GM12878 (cell line): Measurements from ENCODE around the gene EIF3B. TPM values are rescaled to one million over a fixed set of nuclear protein-coding genes. Genes with fewer than 3 reads are reported as not detected.

Experiments
- ATAC-seq: fragments of 200-7000 bp; cut with Tn5 transposase; 3 replicates; pipeline ENCODE4 v1.9.1; 2020; ENCODE audit warnings: mild to moderate bottlenecking, moderate library complexity
- BruUV-seq: library from RNA; stranded (reverse); fragments of 400-500 nt; replicated peaks from 2 replicates; lab custom pipeline; 2021; lab: Mats Ljungman, UMichigan
- CTCF ChIA-PET: fragments of 300-600 bp; sonication (Branson Sonifier 250); formaldehyde crosslinking; extraction: SDS; loops from one replicate; lab custom pipeline; 2021; ENCODE audit warnings: inconsistent platforms; lab: Yijun Ruan, JAX
- POLR2A ChIA-PET: fragments of 350-600 bp; formaldehyde crosslinking; extraction: SDS; loops from one replicate; lab custom pipeline; 2021; ENCODE audit warnings: inconsistent platforms; lab: Charles Lee
- RAD21 ChIA-PET: fragments of 300-600 bp; sonication (Branson Sonifier 250); formaldehyde crosslinking; loops from one replicate; lab custom pipeline; 2023; ENCODE audit warnings: antibody characterized with exemption; ENCODE audit not compliant: unreplicated experiment; lab: Charles Lee
- SMC1A ChIA-PET: fragments of 300-600 bp; sonication (Branson Sonifier 250); formaldehyde crosslinking; loops from one replicate; lab custom pipeline; 2023; ENCODE audit not compliant: unreplicated experiment, uncharacterized antibody; lab: Charles Lee
- DNase-seq: peaks from one replicate; pipeline ENCODE4 v3.0.0-alpha.2; 2011; ENCODE audit warnings: low read depth, low spot score
- FAIRE-seq: peaks from 3 replicates; lab custom pipeline; 2011; peaks lifted over from hg19 to GRCh38; lab: Jason Lieb, UNC
- H2AFZ ChIP-seq: 2 replicates; pipeline ENCODE4 v1.6.0; 2011; ENCODE audit warnings: low read depth, low read length, control low read depth; ENCODE audit not compliant: control insufficient read depth
- H3K27ac ChIP-seq: 2 replicates; pipeline ENCODE4 v1.5.1; 2011; ENCODE audit warnings: control low read depth; ENCODE audit not compliant: control insufficient read depth, insufficient read depth
- H3K27me3 ChIP-seq, 2 experiments: replicated peaks in 1 of 2; 2 replicates each; pipeline versions ENCODE4 v1.6.0 to v1.6.1; 2011; ENCODE audit warnings: low read length in 1 of 2; ENCODE audit not compliant: control insufficient read depth in 2 of 2, insufficient read depth in 2 of 2
- H3K36me3 ChIP-seq, 2 experiments: 2 replicates each; pipeline ENCODE4 v1.5.1; 2011; ENCODE audit warnings: low read length in 1 of 2; ENCODE audit not compliant: control insufficient read depth in 2 of 2, insufficient read depth in 2 of 2
- H3K4me1 ChIP-seq: 2 replicates; pipeline ENCODE4 v1.6.1; 2011; ENCODE audit warnings: mild to moderate bottlenecking, low read length, moderate library complexity, mixed read lengths; ENCODE audit not compliant: control insufficient read depth, insufficient read depth
- H3K4me2 ChIP-seq: 2 replicates; pipeline ENCODE4 v1.6.0; 2011; ENCODE audit warnings: control low read depth; ENCODE audit not compliant: control insufficient read depth, insufficient read depth
- H3K4me3 ChIP-seq: fragments of 200-600 bp; sonication (generic); 2 replicates; pipeline ENCODE4 v1.5.1; 2016
- H3K79me2 ChIP-seq: 2 replicates; pipeline ENCODE4 v1.6.0; 2011; ENCODE audit warnings: low read length; ENCODE audit not compliant: control insufficient read depth, insufficient read depth
- H3K9ac ChIP-seq: 2 replicates; pipeline ENCODE4 v1.8.0; 2011; ENCODE audit warnings: low read length, control low read depth, mixed read lengths; ENCODE audit not compliant: control insufficient read depth, insufficient read depth
- H3K9me3 ChIP-seq: replicated peaks from 3 replicates; pipeline ENCODE4 v1.5.1; 2011; ENCODE audit warnings: mild to moderate bottlenecking, low read length; ENCODE audit not compliant: control insufficient read depth, insufficient read depth
- H4K20me1 ChIP-seq: 2 replicates; pipeline ENCODE4 v1.6.0; 2011; ENCODE audit not compliant: control insufficient read depth, insufficient read depth
- GATAD2B ChIP-seq: fragments of 450-650 bp; conservative IDR thresholded peaks from 2 replicates; pipeline ENCODE4 v1.6.1; 2017; ENCODE audit warnings: low read depth, mild to moderate bottlenecking, moderate library complexity
- IKZF2 ChIP-seq, 2 experiments: fragments of 450-650 bp; IDR thresholded peaks; 2 replicates each; pipeline ENCODE4 v1.6.1; 2017; ENCODE audit warnings: mild to moderate bottlenecking in 2 of 2, moderate library complexity in 2 of 2
- MYC ChIP-seq: IDR thresholded peaks from 2 replicates; pipeline ENCODE4 v1.6.1; 2011; ENCODE audit warnings: mild to moderate bottlenecking, low read length, moderate library complexity, inconsistent platforms; ENCODE audit not compliant: insufficient read depth, insufficient replicate concordance, insufficient read length, severe bottlenecking
- NFXL1 ChIP-seq: fragments of 450-650 bp; IDR thresholded peaks from 2 replicates; pipeline ENCODE4 v1.6.1; 2017; ENCODE audit warnings: antibody characterized with exemption, mild to moderate bottlenecking, borderline replicate concordance
- NKRF ChIP-seq: fragments of 450-650 bp; conservative IDR thresholded peaks from 2 replicates; pipeline ENCODE4 v1.6.1; 2017; ENCODE audit warnings: mild to moderate bottlenecking, moderate library complexity
- NR2F1 ChIP-seq: fragments of 450-650 bp; conservative IDR thresholded peaks from 2 replicates; pipeline ENCODE4 v1.6.1; 2017; ENCODE audit warnings: mild to moderate bottlenecking
- PBX3 ChIP-seq: IDR thresholded peaks from 2 replicates; pipeline ENCODE4 v1.6.1; 2011; ENCODE audit warnings: mild to moderate bottlenecking, low read depth, low read length, moderate library complexity; ENCODE audit not compliant: insufficient replicate concordance
- PKNOX1 ChIP-seq: fragments of 450-650 bp; IDR thresholded peaks from 2 replicates; pipeline ENCODE4 v1.6.1; 2016; ENCODE audit warnings: mild to moderate bottlenecking
- POLR2A ChIP-seq: IDR thresholded peaks from 2 replicates; pipeline ENCODE4 v1.6.1; 2011; ENCODE audit warnings: low read depth, mild to moderate bottlenecking, low read length
- SPI1 ChIP-seq: IDR thresholded peaks from 2 replicates; pipeline ENCODE4 v1.6.1; 2011; ENCODE audit warnings: low read depth, mild to moderate bottlenecking, low read length, moderate library complexity, borderline replicate concordance; ENCODE audit not compliant: insufficient read depth
- TCF3 ChIP-seq: IDR thresholded peaks from 2 replicates; pipeline ENCODE4 v1.6.1; 2012; ENCODE audit warnings: low read depth, mild to moderate bottlenecking, low read length, borderline replicate concordance; ENCODE audit not compliant: insufficient read depth
- WGBS: methylation state at CpG from one replicate; pipeline ENCODE4 v1.1.6; 2016; ENCODE audit warnings: low lambda C conversion rate; ENCODE audit not compliant: insufficient replicate concordance, insufficient coverage; ENCODE audit errors: missing lambda C conversion rate; 5-methylcytosine and 5-hydroxymethylcytosine counted together
- in situ Hi-C: fragments of 300-500 bp; cut with MboI; formaldehyde crosslinking; loops from 9 replicates; pipeline ENCODE4 v1.14.3; 2018; ENCODE audit warnings: mixed read lengths
- intact Hi-C: fragments of 100-400 bp; cut with micrococcal nuclease; formaldehyde crosslinking; loops from one replicate; pipeline ENCODE4 v1.14.2; 2022; ENCODE audit not compliant: unreplicated experiment
- polyA plus RNA-seq, 11 experiments: library from polyadenylated mRNA; depleted of rRNA in 4 of 11; unstranded in 6 of 11; stranded (reverse) in 5 of 11; fragments of >200 nt; fragmentation: Nextera tagmentation in 4 of 11; fragmentation: Illumina TruSeq in 1 of 11; extraction: Ambion mirVana in 4 of 11; extraction: Trizol in 1 of 11; gene quantifications; 1 replicate in 1 of 11; 2 replicates in 10 of 11; pipeline versions ENCODE4 v1.2.1 to v1.2.3, GENCODE V29; 2011 to 2016; ENCODE audit warnings: inconsistent platforms in 2 of 11, missing spikeins in 2 of 11, low read depth in 1 of 11
- total RNA-seq, 4 experiments: library from RNA; depleted of rRNA in 3 of 4; stranded (reverse); fragments of >200 nt in 3 of 4; fragmentation: Illumina TruSeq in 1 of 4; extraction: Trizol in 1 of 4; gene quantifications; 2 replicates each; pipeline versions ENCODE4 v1.2.1 to v1.2.3, GENCODE V29; 2013 to 2021

The EIF3B gene
- total and polyA plus RNA-seq, 10 of the 15 experiments (the other 5 are each of a cell fraction or from before 2014, with no cell fraction given), result 17.6 to 275 (median 153) TPM

GRCh38 chr7:2403718-2404648 is 49.4 kb downstream of the EIF3B start (continued):
- 0 out of 2 replicates have a peak, but pooled peaks have one; percentile 45 for TF ChIP-seq NFXL1
- peak; percentile 63; the same call in 1 of the 2 replicates for TF ChIP-seq GATAD2B
- peak; percentile 51; the same call in 1 of the 2 replicates for TF ChIP-seq NKRF
- TF ChIP-seq, all 136 proteins: peak for 15

GRCh38 chr7:2404714-2405119 is 50.1 kb downstream of the EIF3B start:
- RAD21 ChIA-PET, result interaction anchor here (0.8 to 3.4 kb wide), 5 partner anchors 27 to 93 kb away, joined by 4 to 28 read pairs (median 6); partner anchors contain the start of gene EIF3B
- H3K4me1 ChIP-seq, result peaks cover 42% of the 10 kb centered on the region
- H3K9ac ChIP-seq, result peak overlapping the region; percentile 74
- CTCF ChIA-PET, result interaction anchor here (0.7 to 3.5 kb wide), 6 partner anchors 11 to 295 kb away, joined by 3 to 20 read pairs (median 3); no protein-coding TSS in a partner anchor
- DNase-seq (no peak), FAIRE-seq (no peak), ATAC-seq (0 out of 3 replicates have a peak, but pooled peaks have one; percentile 1)
- no peak for TF ChIP-seq TCF3
- no peak for TF ChIP-seq MYC
- 0 out of 2 replicates have a peak, but pooled peaks have one; percentile 12 for TF ChIP-seq POLR2A
- TF ChIP-seq SPI1, result peak; percentile 51; the same call in 1 of the 2 replicates
- peak; percentile 41 for TF ChIP-seq PBX3
- TF ChIP-seq PKNOX1, result peak; percentile 75; the same call in 1 of the 2 replicates
- 0 out of 2 replicates have a peak, but pooled peaks have one; percentile 10 for TF ChIP-seq NR2F1
- TF ChIP-seq IKZF2 (IDR thresholded peaks at IDR 0.05), result peak in 1 of 2 experiments; percentile 30; a peak in 1 of 4 replicates
- H3K36me3 ChIP-seq, result peaks cover 0 to 3% of the 10 kb centered on the region in 2 experiments; a peak in 1 of 4 replicates
- no peaks in the 10 kb centered on the region for H3K27me3 ChIP-seq
- H3K4me3 ChIP-seq, result peak overlapping the region; percentile 70
- H2AFZ ChIP-seq, result no peak overlapping the region
- peak overlapping the region; percentile 84 for H3K27ac ChIP-seq
- SMC1A ChIA-PET, result interaction anchor here (0.6 to 1.6 kb wide), 4 partner anchors 16 to 945 kb away, joined by 3 to 6 read pairs (median 4); no protein-coding TSS in a partner anchor
- intact Hi-C loops, result loop anchor here (5.0 kb wide), 1 partner anchor 107 kb away; no protein-coding TSS in a partner anchor
- H3K9me3 ChIP-seq, result no peaks in the 10 kb centered on the region
- no peaks in the 10 kb centered on the region; the same call in 1 of the 2 replicates for H4K20me1 ChIP-seq
- in situ Hi-C loops, result no loop called here
- WGBS, result 34% methylated on average over 12 of the region's 12 CpGs
- H3K79me2 ChIP-seq, result peaks cover 33% of the 10 kb centered on the region
- POLR2A ChIA-PET, result interaction anchor here (0.6 to 2.2 kb wide), 5 partner anchors 13 to 167 kb away, joined by 3 to 6 read pairs (median 3); no protein-coding TSS in a partner anchor
- BruUV-seq, result no TSS peak
- H3K4me2 ChIP-seq, result peak overlapping the region; percentile 98
